Mesendoderm (in vitro differentiated cells): ENCODE measurements around the gene CSTF2T. TPM values are rescaled to one million over a fixed set of nuclear protein-coding genes. Genes with fewer than 3 reads are reported as not detected.

Source experiments
- DNase-seq: peaks from one replicate; pipeline ENCODE4 v3.0.0; 2013
- H2AK5ac ChIP-seq: 2 replicates; pipeline ENCODE4 v1.6.1; 2013; ENCODE audit warnings: low read length, inconsistent platforms
- H2BK120ac ChIP-seq: 2 replicates; pipeline ENCODE4 v1.6.1; 2013; ENCODE audit warnings: low read depth, mild to moderate bottlenecking, low read length, moderate library complexity, mixed read lengths
- H2BK15ac ChIP-seq: replicated peaks from 2 replicates; pipeline ENCODE4 v1.6.1; 2013; ENCODE audit warnings: low read depth, mild to moderate bottlenecking, moderate library complexity
- H2BK5ac ChIP-seq: 2 replicates; pipeline ENCODE4 v1.6.1; 2013; ENCODE audit warnings: low read length, inconsistent platforms
- H3K18ac ChIP-seq: 2 replicates; pipeline ENCODE4 v1.6.1; 2013; ENCODE audit warnings: mild to moderate bottlenecking, low read length, mixed read lengths
- H3K23ac ChIP-seq: one replicate; pipeline ENCODE4 v1.6.1; 2013; ENCODE audit warnings: low read length
- H3K27ac ChIP-seq: 2 replicates; pipeline ENCODE4 v1.5.1; 2013; ENCODE audit warnings: low read depth, mild to moderate bottlenecking, inconsistent platforms, low read length, moderate library complexity
- H3K27me3 ChIP-seq: 2 replicates; pipeline ENCODE4 v1.6.1; 2013; ENCODE audit warnings: low read length, control low read depth, mild to moderate bottlenecking, inconsistent platforms; ENCODE audit not compliant: insufficient read depth, poor library complexity
- H3K36me3 ChIP-seq: 2 replicates; pipeline ENCODE4 v1.6.1; 2013; ENCODE audit warnings: low read length, inconsistent platforms; ENCODE audit not compliant: control insufficient read depth, insufficient read depth
- H3K4ac ChIP-seq: one replicate; pipeline ENCODE4 v1.6.1; 2013; ENCODE audit warnings: low read depth, mild to moderate bottlenecking, low read length, moderate library complexity
- H3K4me1 ChIP-seq: 2 replicates; pipeline ENCODE4 v1.6.1; 2013; ENCODE audit warnings: low read depth, low read length, inconsistent platforms; ENCODE audit not compliant: control insufficient read depth
- H3K4me2 ChIP-seq: 2 replicates; pipeline ENCODE4 v1.6.1; 2013; ENCODE audit warnings: low read length
- H3K4me3 ChIP-seq: 2 replicates; pipeline ENCODE4 v1.5.1; 2013; ENCODE audit warnings: mild to moderate bottlenecking, low read length
- H3K56ac ChIP-seq: one replicate; pipeline ENCODE4 v1.6.1; 2013; ENCODE audit warnings: low read length
- H3K79me1 ChIP-seq: 2 replicates; pipeline ENCODE4 v1.6.1; 2013; ENCODE audit warnings: low read length, inconsistent platforms
- H3K79me2 ChIP-seq: 2 replicates; pipeline ENCODE4 v1.6.1; 2013; ENCODE audit warnings: mild to moderate bottlenecking, low read length; ENCODE audit not compliant: control insufficient read depth, insufficient read depth
- H3K9ac ChIP-seq: 2 replicates; pipeline ENCODE4 v1.6.1; 2013; ENCODE audit warnings: low read length, inconsistent platforms
- H4K5ac ChIP-seq: one replicate; pipeline ENCODE4 v1.6.1; 2013; ENCODE audit warnings: low read length
- H4K8ac ChIP-seq: one replicate; pipeline ENCODE4 v1.6.1; 2013; ENCODE audit warnings: low read depth, mild to moderate bottlenecking, control low read depth, low read length, moderate library complexity
- WGBS: extraction: QIAGEN DNeasy Blood & Tissue Kit; methylation state at CpG from one replicate; pipeline ENCODE4 v1.1.7; 2013; ENCODE audit warnings: low lambda C conversion rate, missing lambda C conversion rate; ENCODE audit not compliant: insufficient coverage; ENCODE audit errors: extremely low coverage; 5-methylcytosine and 5-hydroxymethylcytosine counted together
- polyA plus RNA-seq, 2 experiments: library from polyadenylated mRNA; stranded (reverse); fragments of 200-250 nt; gene quantifications; one replicate each; pipeline ENCODE4 v1.2.3, GENCODE V29; 2013

The CSTF2T gene, protein sequence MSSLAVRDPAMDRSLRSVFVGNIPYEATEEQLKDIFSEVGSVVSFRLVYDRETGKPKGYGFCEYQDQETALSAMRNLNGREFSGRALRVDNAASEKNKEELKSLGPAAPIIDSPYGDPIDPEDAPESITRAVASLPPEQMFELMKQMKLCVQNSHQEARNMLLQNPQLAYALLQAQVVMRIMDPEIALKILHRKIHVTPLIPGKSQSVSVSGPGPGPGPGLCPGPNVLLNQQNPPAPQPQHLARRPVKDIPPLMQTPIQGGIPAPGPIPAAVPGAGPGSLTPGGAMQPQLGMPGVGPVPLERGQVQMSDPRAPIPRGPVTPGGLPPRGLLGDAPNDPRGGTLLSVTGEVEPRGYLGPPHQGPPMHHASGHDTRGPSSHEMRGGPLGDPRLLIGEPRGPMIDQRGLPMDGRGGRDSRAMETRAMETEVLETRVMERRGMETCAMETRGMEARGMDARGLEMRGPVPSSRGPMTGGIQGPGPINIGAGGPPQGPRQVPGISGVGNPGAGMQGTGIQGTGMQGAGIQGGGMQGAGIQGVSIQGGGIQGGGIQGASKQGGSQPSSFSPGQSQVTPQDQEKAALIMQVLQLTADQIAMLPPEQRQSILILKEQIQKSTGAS
- 23.1 TPM for polyA plus RNA-seq (2013, experiment 1 of 2)
- polyA plus RNA-seq (2013, experiment 2 of 2), result 23.3 TPM

DNA sequence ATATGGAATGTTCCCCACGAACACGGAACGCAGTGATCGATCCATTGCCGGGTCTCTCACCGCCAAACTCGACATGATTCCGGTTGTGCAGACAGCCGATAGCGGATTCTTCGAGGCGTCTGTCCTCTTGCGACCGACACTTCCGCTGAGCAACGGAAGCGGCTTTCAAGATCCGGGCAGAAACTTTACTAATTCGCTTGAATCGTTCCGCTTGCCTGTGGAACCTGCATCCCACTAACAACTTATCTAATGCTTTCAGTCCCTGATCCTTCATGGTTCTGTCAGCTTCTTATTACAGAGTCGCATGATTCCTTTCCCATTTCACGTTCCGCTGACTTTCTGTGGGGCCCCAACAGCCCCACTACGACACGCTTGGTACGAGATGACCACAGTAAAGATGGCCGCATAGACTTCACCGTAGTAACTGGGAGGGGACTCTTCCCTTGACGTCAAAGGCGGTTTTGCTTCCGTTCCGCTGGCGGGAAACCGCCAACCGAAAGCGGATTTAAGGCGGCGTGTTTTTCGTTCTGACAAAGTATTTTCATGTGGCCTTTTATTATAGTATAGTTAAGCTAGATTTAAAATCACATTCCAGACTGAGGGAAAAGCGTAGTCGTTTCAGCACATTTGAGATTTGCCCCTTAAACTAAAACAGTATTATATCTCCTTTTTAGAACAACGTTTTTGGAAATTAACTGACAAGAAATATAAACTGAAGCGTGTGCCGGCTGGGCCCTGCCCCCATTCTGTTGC is at the start of gene CSTF2T:
CSTF2T (minus strand) TSS at position 121 of the 753 bp plus-strand sequence; CDS start at position 75, 46 bp downstream.
- peak within 1 kb of the TSS; percentile 98 for H3K18ac ChIP-seq
- peak within 1 kb of the TSS; percentile 82 for H3K4me3 ChIP-seq
- no peak within 1 kb of the TSS for H3K27ac ChIP-seq
- H3K4me1 ChIP-seq, result peaks cover 6% of the 10 kb centered on the region
- H2BK15ac ChIP-seq, result no peak within 1 kb of the TSS
- no peaks in the 10 kb centered on the region for H3K36me3 ChIP-seq
- H4K8ac ChIP-seq, result no peak within 1 kb of the TSS
- H2BK120ac ChIP-seq, result peak within 1 kb of the TSS; percentile 51
- no peaks in the 10 kb centered on the region for H3K27me3 ChIP-seq
- peak within 1 kb of the TSS; percentile 79 for H3K9ac ChIP-seq
- peak within 1 kb of the TSS; percentile 66 for H3K4ac ChIP-seq
- H3K79me2 ChIP-seq, result peaks cover 20% of the 10 kb centered on the region
- peak within 1 kb of the TSS; percentile 92 for H2BK5ac ChIP-seq
- DNase-seq, result peak; percentile 97
- H3K56ac ChIP-seq, result peak within 1 kb of the TSS; percentile 97
- no peak within 1 kb of the TSS for H2AK5ac ChIP-seq
- peak within 1 kb of the TSS; percentile 75 for H3K4me2 ChIP-seq
- H4K5ac ChIP-seq, result peak within 1 kb of the TSS; percentile 98
- WGBS, result no CpG with 5 or more reads among the region's 45 CpGs
- no peak within 1 kb of the TSS for H3K23ac ChIP-seq
- H3K79me1 ChIP-seq, result peaks cover 13% of the 10 kb centered on the region

DNA sequence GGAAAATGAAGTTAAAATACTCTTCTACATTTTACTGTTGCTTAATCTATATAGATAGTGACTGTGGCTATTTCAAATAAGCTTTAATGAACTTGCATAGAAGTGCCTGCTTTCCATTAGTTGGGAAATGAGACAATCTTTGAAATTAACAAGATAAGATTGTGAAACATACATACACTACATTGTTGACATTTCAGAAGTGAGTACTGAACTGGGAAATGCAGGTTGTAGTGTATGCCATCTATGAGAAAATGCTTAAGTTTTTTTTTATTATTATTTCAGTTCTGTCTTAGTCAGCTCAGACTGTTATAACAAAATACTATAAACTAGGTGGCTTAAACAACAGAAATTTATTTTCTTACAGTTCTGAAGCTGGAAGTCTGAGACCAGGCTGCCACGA is 49.6 kb upstream of the CSTF2T start:
- DNase-seq, result no peak
- Histone ChIP-seq H3K27me3 (no peaks in the 10 kb centered on the region), H3K9ac (no peak overlapping the region), H3K4me3 (no peak overlapping the region), H3K18ac (no peak overlapping the region), H2BK15ac (no peak overlapping the region), H3K79me1 (no peaks in the 10 kb centered on the region), H3K23ac (no peak overlapping the region), H2AK5ac (no peak overlapping the region), H3K4me2 (no peak overlapping the region), H3K4me1 (no peaks in the 10 kb centered on the region), H4K5ac (no peak overlapping the region), H3K56ac (no peak overlapping the region), H2BK5ac (no peak overlapping the region), H2BK120ac (no peak overlapping the region), H4K8ac (no peak overlapping the region), H3K27ac (no peak overlapping the region), H3K4ac (no peak overlapping the region), H3K79me2 (no peaks in the 10 kb centered on the region), H3K36me3 (no peaks in the 10 kb centered on the region)
- no CpG with 5 or more reads among the region's 1 CpG for WGBS

DNA sequence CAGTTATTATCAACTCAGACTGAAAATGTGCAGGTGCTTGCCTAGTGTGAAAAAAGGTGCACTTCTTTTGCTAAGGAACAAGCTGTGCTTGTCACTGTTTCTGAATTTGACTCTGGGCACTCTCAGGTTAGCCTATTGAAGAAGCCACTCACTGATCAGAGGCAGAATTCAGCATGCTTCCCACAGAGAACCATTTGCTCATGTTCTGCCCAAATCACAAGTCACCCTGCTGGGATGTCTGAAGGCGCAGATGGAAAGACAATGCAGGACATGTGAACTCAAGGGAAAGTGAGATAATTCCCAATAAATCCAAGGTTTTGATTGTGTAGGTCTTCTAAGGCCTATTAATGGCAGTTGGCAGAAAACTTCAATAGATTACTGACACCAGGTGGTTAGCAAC is 47.8 kb upstream of the CSTF2T start:
- Histone ChIP-seq H2BK120ac (no peak overlapping the region), H2BK5ac (no peak overlapping the region), H3K23ac (no peak overlapping the region), H3K56ac (no peak overlapping the region), H4K5ac (no peak overlapping the region), H2AK5ac (no peak overlapping the region), H3K4me1 (no peaks in the 10 kb centered on the region), H3K79me2 (no peaks in the 10 kb centered on the region), H3K27ac (no peak overlapping the region), H4K8ac (no peak overlapping the region), H2BK15ac (no peak overlapping the region), H3K4ac (no peak overlapping the region), H3K27me3 (no peaks in the 10 kb centered on the region), H3K4me3 (no peak overlapping the region), H3K79me1 (no peaks in the 10 kb centered on the region), H3K4me2 (no peak overlapping the region), H3K9ac (no peak overlapping the region), H3K36me3 (no peaks in the 10 kb centered on the region), H3K18ac (no peak overlapping the region)
- peak; percentile 81 for DNase-seq
- WGBS, result no CpG with 5 or more reads among the region's 1 CpG

DNA sequence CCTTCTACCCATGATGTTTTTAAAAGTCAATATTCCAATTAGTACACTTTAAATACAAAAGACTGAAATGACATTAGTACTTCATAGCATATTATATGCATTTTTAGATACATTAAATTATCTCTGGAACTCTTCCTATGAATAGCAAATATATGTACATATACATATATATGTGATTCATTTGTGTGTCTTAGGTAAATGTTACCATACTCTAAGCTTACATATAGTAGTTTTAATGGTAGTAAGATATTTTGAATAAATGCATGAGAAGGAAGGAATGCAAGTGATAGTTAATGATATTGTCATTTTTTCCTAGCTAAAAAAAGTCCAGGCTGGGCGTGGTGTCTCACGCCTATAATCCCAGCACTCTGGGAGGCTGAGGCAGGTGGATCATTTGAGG is 46.0 kb upstream of the CSTF2T start:
- H2BK120ac ChIP-seq, result no peak overlapping the region
- no peaks in the 10 kb centered on the region for H3K36me3 ChIP-seq
- no peak overlapping the region for H3K23ac ChIP-seq
- H4K8ac ChIP-seq, result no peak overlapping the region
- H3K27me3 ChIP-seq, result no peaks in the 10 kb centered on the region
- no peak for DNase-seq
- H3K9ac ChIP-seq, result no peak overlapping the region
- WGBS, result no CpG with 5 or more reads among the region's 2 CpGs
- no peak overlapping the region for H3K27ac ChIP-seq
- no peak overlapping the region for H4K5ac ChIP-seq
- no peak overlapping the region for H3K4me2 ChIP-seq
- no peak overlapping the region for H3K4me3 ChIP-seq
- no peak overlapping the region for H3K56ac ChIP-seq
- no peak overlapping the region for H2BK15ac ChIP-seq
- H3K18ac ChIP-seq, result no peak overlapping the region
- no peak overlapping the region for H2AK5ac ChIP-seq
- no peaks in the 10 kb centered on the region for H3K4me1 ChIP-seq
- no peak overlapping the region for H3K4ac ChIP-seq
- no peaks in the 10 kb centered on the region for H3K79me1 ChIP-seq
- no peak overlapping the region for H2BK5ac ChIP-seq
- H3K79me2 ChIP-seq, result no peaks in the 10 kb centered on the region

DNA sequence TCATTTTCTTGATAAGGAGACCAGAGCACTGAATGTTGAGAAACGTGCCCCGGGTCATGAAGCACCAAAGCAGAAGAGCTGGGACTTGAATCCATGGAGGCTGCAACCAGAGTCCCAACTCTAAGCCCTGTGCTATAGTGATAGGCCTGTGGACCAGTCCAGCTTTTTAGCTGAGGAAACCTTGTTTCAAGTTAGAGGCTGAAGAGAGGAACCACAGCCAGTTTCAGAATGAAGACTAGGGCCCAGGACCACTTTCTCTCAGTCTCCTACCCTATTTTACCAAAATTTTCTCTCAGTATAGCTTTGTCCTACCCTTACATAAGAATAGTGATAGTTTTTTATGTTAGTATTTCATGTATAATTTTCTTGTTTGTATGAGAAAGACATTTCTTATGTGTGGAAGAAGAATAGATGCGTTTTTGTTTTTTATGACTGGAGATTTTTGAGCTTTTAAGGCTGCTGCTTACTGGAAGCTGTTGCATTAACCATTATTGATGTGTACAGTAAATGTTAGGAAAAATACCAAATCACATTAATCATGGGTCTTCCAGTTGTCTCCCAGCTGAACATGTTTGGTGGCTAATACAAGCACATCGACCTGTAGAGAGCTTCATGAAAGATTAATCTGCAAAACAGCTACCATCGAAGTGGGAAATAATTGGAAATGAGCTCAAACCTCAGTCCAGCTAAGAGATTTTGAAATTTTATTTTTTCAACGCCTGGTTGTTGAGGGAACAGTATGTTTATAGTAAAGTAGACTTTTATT is 45.0 kb upstream of the CSTF2T start:
- H2AK5ac ChIP-seq, result no peak overlapping the region
- H2BK15ac ChIP-seq, result no peak overlapping the region
- no peak overlapping the region for H3K9ac ChIP-seq
- H2BK120ac ChIP-seq, result no peak overlapping the region
- no peaks in the 10 kb centered on the region for H3K27me3 ChIP-seq
- no peak overlapping the region for H3K23ac ChIP-seq
- 100% methylated on average over 1 of the region's 6 CpGs for WGBS
- no peak overlapping the region for H3K4me2 ChIP-seq
- H2BK5ac ChIP-seq, result no peak overlapping the region
- H4K5ac ChIP-seq, result no peak overlapping the region
- no peak overlapping the region for H3K56ac ChIP-seq
- no peak overlapping the region for H3K4me3 ChIP-seq
- DNase-seq, result no peak
- H3K27ac ChIP-seq, result no peak overlapping the region
- no peak overlapping the region for H3K4ac ChIP-seq
- no peaks in the 10 kb centered on the region for H3K4me1 ChIP-seq
- H3K36me3 ChIP-seq, result no peaks in the 10 kb centered on the region
- H3K79me2 ChIP-seq, result no peaks in the 10 kb centered on the region
- H3K79me1 ChIP-seq, result no peaks in the 10 kb centered on the region
- no peak overlapping the region for H3K18ac ChIP-seq
- no peak overlapping the region for H4K8ac ChIP-seq
